Kidney (tissue), 14 donors: Measurements from ENCODE around the gene CRTC1. TPM values are rescaled to one million over a fixed set of nuclear protein-coding genes. Genes with fewer than 3 reads are reported as not detected.
A peak's percentile ranks its signal among the peaks of the same experiment; 100 is the strongest.

ENCODE experiments used
- DNase-seq, 5 donors: peaks; one replicate each; pipeline ENCODE4 v3.0.0-alpha.2; 2013 to 2020
- FAIRE-seq: peaks from 2 replicates; lab custom pipeline; 2012; peaks lifted over from hg19 to GRCh38; lab: Jason Lieb, UNC
- H3K27ac ChIP-seq, 2 donors: one replicate each; pipeline ENCODE4 v1.7.0; 2013; ENCODE audit warnings: low read depth in 2 of 2, low read length in 2 of 2, inconsistent platforms in 1 of 2
- H3K27me3 ChIP-seq: one replicate; pipeline ENCODE4 v1.7.1; 2013; ENCODE audit warnings: low read length, inconsistent platforms; ENCODE audit not compliant: control insufficient read depth, insufficient read depth
- H3K36me3 ChIP-seq, 3 donors: one replicate each; pipeline versions ENCODE4 v1.7.0 to v1.7.1; 2013; ENCODE audit warnings: low read length in 3 of 3, control low read depth in 1 of 3, inconsistent platforms in 1 of 3; ENCODE audit not compliant: insufficient read depth in 3 of 3, control insufficient read depth in 2 of 3
- H3K4me1 ChIP-seq, 3 donors: one replicate each; pipeline versions ENCODE4 v1.7.0 to v1.7.1; 2013; ENCODE audit warnings: low read length in 3 of 3, inconsistent platforms in 1 of 3, low read depth in 1 of 3; ENCODE audit not compliant: control insufficient read depth in 2 of 3, insufficient read depth in 2 of 3
- H3K4me3 ChIP-seq, 3 donors: one replicate each; pipeline versions ENCODE4 v1.7.0 to v1.8.1; 2013; ENCODE audit warnings: low read length in 3 of 3, control low read depth in 1 of 3, inconsistent platforms in 1 of 3
- H3K9ac ChIP-seq, 3 donors: one replicate each; pipeline versions ENCODE4 v1.7.0 to v1.7.1; 2013; ENCODE audit warnings: low read length in 3 of 3, control low read depth in 1 of 3, inconsistent platforms in 1 of 3
- H3K9me3 ChIP-seq, 3 donors: one replicate each; pipeline versions ENCODE4 v1.7.0 to v1.7.1; 2013; ENCODE audit warnings: low read length in 3 of 3, control low read depth in 1 of 3, inconsistent platforms in 1 of 3; ENCODE audit not compliant: control insufficient read depth in 2 of 3, insufficient read depth in 1 of 3
- CTCF ChIP-seq: IDR thresholded peaks from 3 replicates; pipeline ENCODE4 v1.5.1; 2012; ENCODE audit warnings: mild to moderate bottlenecking, moderate library complexity, borderline replicate concordance; ENCODE audit not compliant: insufficient read depth; ENCODE audit errors: extremely low read depth
- intact Hi-C: fragments of 100-400 bp; cut with DNase I; formaldehyde crosslinking; loops from one replicate; pipeline ENCODE4 v1.11.1; 2022
- polyA plus RNA-seq: library from polyadenylated mRNA; stranded (reverse); fragments of 350-450 nt; fragmentation: Illumina TruSeq; extraction: RNeasy Lipid Tissue Mini Kit (QIAGEN cat#74804); gene quantifications from one replicate; pipeline ENCODE4 v1.2.3, GENCODE V29; 2014; ENCODE audit warnings: low read depth, low replicate concordance; ENCODE audit not compliant: insufficient read depth
- total RNA-seq: library from RNA; stranded (reverse); fragmentation: NEBNext Ultra II Directional; extraction: Animal tissue kit (Norgen Biotek cat#: 25700); gene quantifications from one replicate; pipeline ENCODE4 v1.2.1, GENCODE V29; 2021
- donor health status: control.
- donor health status: control.
- donor health status: control.
- donor health status: control.
- donor health status: control.
- donor health status: DM: yes; HTN: yes; CAD: no.
- donor health status: Normal renal cell carcinoma (clear cell type).

Gene CRTC1
- total and polyA plus RNA-seq, 2 donors from 2014 or later, result 10.9 to 26.8 TPM

GRCh38 chr19:18636183-18636968 lies 47.1 kb upstream of the CRTC1 start:
- H3K9me3 ChIP-seq, result no peaks in the 10 kb centered on the region
- H3K4me3 ChIP-seq, result peak overlapping the region; percentile 55 to 73 (median 61)
- H3K27me3 ChIP-seq, result no peaks in the 10 kb centered on the region
- H3K9ac ChIP-seq, result peak overlapping the region in 1 of 3 donors; percentile 55
- H3K36me3 ChIP-seq, result no peaks in the 10 kb centered on the region
- peak; percentile 97 to 99 (median 98) for DNase-seq
- intact Hi-C loops, result no loop called here
- FAIRE-seq, result no peak
- peak overlapping the region; percentile 74 to 77 for H3K27ac ChIP-seq
- H3K4me1 ChIP-seq, result peaks cover 0 to 7% (median 0%) of the 10 kb centered on the region in 3 donors
- no peak for TF ChIP-seq CTCF

GRCh38 chr19:18636969-18637629 lies 46.4 kb upstream of the CRTC1 start, which contains the start of gene KLHL26:
Gene KLHL26 (plus strand): TSS chr19:18637028. CDS start chr19:18637055, 27 bp downstream.
- DNase-seq, result peak in 1 of 5 donors; percentile 79
- Histone ChIP-seq H3K27ac (peak within 1 kb of the TSS; percentile 74 to 91), H3K4me1 (peaks cover 0 to 7% (median 0%) of the 10 kb centered on the region in 3 donors), H3K27me3 (no peaks in the 10 kb centered on the region), H3K36me3 (no peaks in the 10 kb centered on the region), H3K4me3 (peak within 1 kb of the TSS; percentile 61 to 75 (median 73)), H3K9me3 (no peaks in the 10 kb centered on the region), H3K9ac (peak within 1 kb of the TSS; percentile 55 to 87 (median 75))
- intact Hi-C loops, result no loop called here
- FAIRE-seq, result no peak
- no peak for TF ChIP-seq CTCF

GRCh38 chr19:18637673-18638630 lies 45.5 kb upstream of the CRTC1 start:
- FAIRE-seq, result no peak
- H3K36me3 ChIP-seq, result no peaks in the 10 kb centered on the region
- peak overlapping the region; percentile 74 to 91 for H3K27ac ChIP-seq
- H3K4me3 ChIP-seq, result peak overlapping the region in 2 of 3 donors; percentile 73 to 75
- no peaks in the 10 kb centered on the region for H3K9me3 ChIP-seq
- intact Hi-C loops, result no loop called here
- peak in 2 of 5 donors; percentile 39 to 69 for DNase-seq
- TF ChIP-seq CTCF, result no peak
- H3K4me1 ChIP-seq, result peaks cover 0 to 7% (median 0%) of the 10 kb centered on the region in 3 donors
- H3K27me3 ChIP-seq, result no peaks in the 10 kb centered on the region
- H3K9ac ChIP-seq, result peak overlapping the region in 1 of 3 donors; percentile 75
